Measurements from ENCODE around the gene ALDH1L2. TPM values are rescaled to one million over a fixed set of nuclear protein-coding genes. Genes with fewer than 3 reads are reported as not detected.

Gene ALDH1L2
- total RNA-seq, 2 donors from 2014 or later: 0.22 to 0.27 TPM

- WGBS, 2 experiments (ENCODE audit: insufficient coverage in 1 of 2, insufficient read length in 1 of 2): 100% methylated on average over 1 of the region's 1 CpG; no CpG with 5 or more reads in 1 of the 2 experiments
- no peaks in the 10 kb centered on the region for H3K4me1 Mint-ChIP-seq
Measured at GRCh38 chr12:105047308-105047707, 37.0 kb downstream of the ALDH1L2 start.

GRCh38 chr12:105041186-105041585, 43.1 kb downstream of the ALDH1L2 start:
- TF ChIP-seq CTCF (conservative IDR thresholded peaks at IDR 0.05): no peak
- H3K36me3 ChIP-seq (ENCODE audit: control insufficient read depth, insufficient read depth, low read length): no peaks in the 10 kb centered on the region
- WGBS, 2 experiments (ENCODE audit: insufficient coverage in 1 of 2, insufficient read length in 1 of 2): 97% methylated on average over 3 of the region's 3 CpGs; no CpG with 5 or more reads in 1 of the 2 experiments
- H3K27me3 ChIP-seq (ENCODE audit: control insufficient read depth, insufficient read depth, low read length, poor library complexity, severe bottlenecking): no peaks in the 10 kb centered on the region
- Mint-ChIP-seq H3K36me3 (ENCODE audit: low read depth) (no peaks in the 10 kb centered on the region), H3K4me3 (no peak overlapping the region), H3K27me3 (ENCODE audit: insufficient read depth) (no peaks in the 10 kb centered on the region), H3K9me3 (no peaks in the 10 kb centered on the region), H3K27ac (no peak overlapping the region), H3K4me1 (peaks cover 2% of the 10 kb centered on the region)
- no peak overlapping the region for H3K9ac ChIP-seq (ENCODE audit: extremely low read depth, low read length, poor library complexity, severe bottlenecking)
- no peaks in the 10 kb centered on the region for H3K4me1 ChIP-seq (ENCODE audit: control insufficient read depth, insufficient read depth, low read length)
- no peak overlapping the region for H3K27ac ChIP-seq (ENCODE audit: low read depth, low read length)
- H3K9me3 ChIP-seq (ENCODE audit: control insufficient read depth, low read length): no peaks in the 10 kb centered on the region
- H3K4me3 ChIP-seq (ENCODE audit: low read length): no peak overlapping the region
- no peak for DNase-seq

More at GRCh38 chr12:105047308-105047707, 37.0 kb downstream of the ALDH1L2 start:
- Mint-ChIP-seq H3K27ac (no peak overlapping the region), H3K9me3 (no peaks in the 10 kb centered on the region), H3K4me3 (no peak overlapping the region), H3K27me3 (ENCODE audit: insufficient read depth) (no peaks in the 10 kb centered on the region), H3K36me3 (ENCODE audit: low read depth) (no peaks in the 10 kb centered on the region)
- Histone ChIP-seq H3K27me3 (ENCODE audit: control insufficient read depth, insufficient read depth, low read length, poor library complexity, severe bottlenecking) (no peaks in the 10 kb centered on the region), H3K36me3 (ENCODE audit: control insufficient read depth, insufficient read depth, low read length) (no peaks in the 10 kb centered on the region), H3K4me3 (ENCODE audit: low read length) (no peak overlapping the region), H3K4me1 (ENCODE audit: control insufficient read depth, insufficient read depth, low read length) (no peaks in the 10 kb centered on the region), H3K9me3 (ENCODE audit: control insufficient read depth, low read length) (no peaks in the 10 kb centered on the region), H3K27ac (ENCODE audit: low read depth, low read length) (no peak overlapping the region), H3K9ac (ENCODE audit: extremely low read depth, low read length, poor library complexity, severe bottlenecking) (no peak overlapping the region)
- DNase-seq: no peak
- TF ChIP-seq CTCF (conservative IDR thresholded peaks at IDR 0.05): no peak

GRCh38 chr12:105040476-105040875, 43.8 kb downstream of the ALDH1L2 start:
- H3K4me1 ChIP-seq (ENCODE audit: control insufficient read depth, insufficient read depth, low read length): no peaks in the 10 kb centered on the region
- H3K9me3 ChIP-seq (ENCODE audit: control insufficient read depth, low read length): no peaks in the 10 kb centered on the region
- no peak overlapping the region for H3K4me3 ChIP-seq (ENCODE audit: low read length)
- no peak overlapping the region for H3K4me3 Mint-ChIP-seq
- H3K27me3 ChIP-seq (ENCODE audit: control insufficient read depth, insufficient read depth, low read length, poor library complexity, severe bottlenecking): no peaks in the 10 kb centered on the region
- no peak overlapping the region for H3K9ac ChIP-seq (ENCODE audit: extremely low read depth, low read length, poor library complexity, severe bottlenecking)
- no peak for DNase-seq
- no peak overlapping the region for H3K27ac ChIP-seq (ENCODE audit: low read depth, low read length)
- H3K9me3 Mint-ChIP-seq: no peaks in the 10 kb centered on the region
- 71 to 99% methylated on average over 1 to 2 of the region's 2 CpGs for WGBS, 2 experiments (ENCODE audit: insufficient coverage in 1 of 2, insufficient read length in 1 of 2)
- H3K36me3 ChIP-seq (ENCODE audit: control insufficient read depth, insufficient read depth, low read length): no peaks in the 10 kb centered on the region
- H3K27ac Mint-ChIP-seq: no peak overlapping the region
- TF ChIP-seq CTCF (conservative IDR thresholded peaks at IDR 0.05): no peak
- peaks cover 2% of the 10 kb centered on the region for H3K4me1 Mint-ChIP-seq
- no peaks in the 10 kb centered on the region for H3K27me3 Mint-ChIP-seq (ENCODE audit: insufficient read depth)
- H3K36me3 Mint-ChIP-seq (ENCODE audit: low read depth): no peaks in the 10 kb centered on the region
